HG03103 (cell line): ENCODE data around the gene FCGBP.
"Not testable (repeated sequence)": the region's sequence is repeated elsewhere in the genome, so short reads cannot be mapped to it uniquely, and the experiment has no call there.

ENCODE experiments used
- ATAC-seq: cut with Tn5 transposase; IDR thresholded peaks from one replicate; pipeline ENCODE4 v1.9.1; 2021; ENCODE audit warnings: low read depth; ENCODE audit not compliant: unreplicated experiment

FCGBP gene

DNA sequence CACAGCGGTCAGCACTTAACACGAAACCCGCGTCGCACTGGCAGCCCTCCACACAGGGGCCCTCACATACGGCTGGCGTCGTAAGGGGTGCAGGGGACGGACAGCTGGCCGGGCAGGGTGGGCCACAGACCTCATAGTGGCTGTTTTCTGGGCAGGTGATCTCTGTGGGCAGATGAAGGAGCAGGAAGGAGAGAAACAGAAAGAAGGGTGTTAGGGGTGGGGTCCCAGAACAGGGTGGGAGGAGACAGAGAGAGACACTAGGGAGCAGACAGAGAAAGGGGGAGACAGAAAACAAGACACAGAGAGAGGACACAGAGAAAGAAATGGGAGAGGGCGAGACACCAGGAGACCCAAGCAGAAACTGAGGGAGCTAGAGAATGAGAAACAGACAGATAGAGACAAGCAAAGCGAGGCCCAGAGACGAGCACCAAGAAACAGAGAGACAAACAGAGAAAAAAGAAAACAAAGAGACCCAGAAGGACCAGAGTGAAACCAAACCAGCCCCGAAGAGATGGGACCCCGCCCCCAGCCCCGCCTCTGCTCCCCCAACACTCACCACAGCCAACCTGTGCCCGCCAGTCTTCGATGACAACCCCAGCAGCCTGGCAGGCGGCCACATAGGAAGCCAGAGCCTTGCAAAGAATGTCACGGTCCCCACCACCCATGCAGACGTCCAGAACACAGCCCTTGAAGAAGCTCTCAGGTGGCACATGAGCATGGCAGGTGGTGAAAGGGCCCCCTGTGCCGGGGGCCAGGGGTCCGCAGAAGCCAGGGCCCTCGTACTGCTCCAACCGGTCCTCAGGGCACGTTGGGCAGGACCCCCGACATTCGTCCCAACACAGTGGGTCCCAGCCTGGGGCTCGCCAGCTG lies 40.8 kb downstream of the FCGBP start:
- not testable (repeated sequence) for ATAC-seq

- not testable (repeated sequence) for ATAC-seq
These were observed 41.9 kb downstream of the FCGBP start for GRCh38 chr19:39892506-39892902.

DNA sequence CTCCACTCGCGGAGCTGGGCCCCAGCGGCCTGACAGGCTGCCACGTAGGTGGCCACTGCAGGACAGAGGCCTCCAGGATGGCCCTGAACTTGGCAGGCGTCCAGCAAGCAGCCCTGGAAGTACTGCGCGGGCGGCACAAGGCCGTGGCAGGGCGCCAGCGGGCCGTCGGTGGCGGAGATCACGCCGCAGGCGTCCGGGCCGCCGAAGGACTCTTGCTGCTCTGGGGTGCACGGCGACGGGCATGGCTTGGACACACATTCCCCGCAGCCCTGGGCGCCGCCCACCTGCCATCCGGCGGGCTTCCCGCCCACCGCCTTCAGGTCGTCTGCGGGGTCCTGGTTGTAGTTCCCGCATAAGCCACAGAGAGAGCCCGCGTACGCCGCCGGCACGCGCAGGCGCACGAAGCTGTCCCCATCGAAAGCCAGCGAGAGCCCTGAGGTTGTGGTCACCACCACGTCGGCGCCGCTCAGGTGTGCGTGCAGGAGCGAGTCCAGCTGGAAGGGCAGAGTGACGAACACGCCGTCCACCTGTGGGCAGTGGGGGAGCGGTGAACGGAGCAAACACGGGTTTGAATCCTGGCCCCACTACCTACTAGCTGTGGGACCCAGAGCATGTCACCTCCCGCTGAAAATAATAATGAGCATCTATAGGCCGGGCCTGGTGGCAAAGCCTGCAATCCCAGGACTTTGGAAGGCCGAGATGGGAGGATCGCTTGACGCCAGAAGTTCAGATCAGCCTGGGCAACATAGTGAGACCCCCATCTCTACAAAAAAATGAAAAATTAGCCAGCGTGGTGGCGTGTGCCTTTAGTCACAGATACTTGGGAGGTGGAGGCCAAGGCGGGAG lies 42.6 kb downstream of the FCGBP start:
- not testable (repeated sequence) for ATAC-seq

- ATAC-seq: no peak
These were observed 43.5 kb downstream of the FCGBP start for GRCh38 chr19:39890755-39891551.

DNA sequence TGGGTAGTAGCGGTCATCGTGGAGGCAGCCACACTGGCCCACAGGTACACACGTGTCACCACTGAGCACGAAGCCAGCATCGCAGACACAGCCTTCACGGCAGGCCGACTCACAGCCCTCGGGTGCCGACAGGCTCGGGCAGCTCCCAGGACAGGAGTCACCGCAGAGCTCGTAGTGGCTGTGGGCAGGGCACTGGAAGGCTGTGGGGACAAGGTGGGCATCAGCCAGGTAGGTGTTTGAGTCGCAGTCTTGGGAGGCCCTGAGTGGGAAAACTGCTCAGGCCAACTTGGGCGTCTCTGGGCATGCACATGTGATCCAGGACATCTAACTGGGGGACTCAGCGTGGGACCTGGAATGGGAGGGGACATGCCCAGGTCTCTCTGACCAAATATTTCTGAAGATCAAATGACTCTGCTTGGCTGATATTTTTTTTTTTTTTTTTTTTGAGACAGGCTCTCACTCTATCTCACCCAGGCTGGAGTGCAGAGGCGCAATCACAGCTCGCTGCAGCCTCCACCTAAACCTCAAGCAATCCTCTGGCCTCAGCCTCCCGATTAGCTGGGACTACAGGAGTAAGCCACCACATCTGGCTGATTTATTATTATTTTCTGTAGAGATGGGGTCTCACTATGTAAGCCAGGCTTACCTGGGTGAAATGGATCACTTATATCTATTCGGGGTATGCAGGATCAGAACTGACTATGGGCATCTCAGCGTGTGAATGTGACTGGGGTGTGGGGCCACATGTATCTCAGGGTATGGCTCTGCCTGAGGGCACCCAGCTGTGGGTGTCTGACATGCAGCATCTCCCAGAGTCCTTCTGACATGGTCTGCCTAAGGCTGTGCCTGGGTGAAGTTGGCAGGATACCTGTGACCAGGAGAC lies 44.3 kb downstream of the FCGBP start:
- ATAC-seq: not testable (repeated sequence)

DNA sequence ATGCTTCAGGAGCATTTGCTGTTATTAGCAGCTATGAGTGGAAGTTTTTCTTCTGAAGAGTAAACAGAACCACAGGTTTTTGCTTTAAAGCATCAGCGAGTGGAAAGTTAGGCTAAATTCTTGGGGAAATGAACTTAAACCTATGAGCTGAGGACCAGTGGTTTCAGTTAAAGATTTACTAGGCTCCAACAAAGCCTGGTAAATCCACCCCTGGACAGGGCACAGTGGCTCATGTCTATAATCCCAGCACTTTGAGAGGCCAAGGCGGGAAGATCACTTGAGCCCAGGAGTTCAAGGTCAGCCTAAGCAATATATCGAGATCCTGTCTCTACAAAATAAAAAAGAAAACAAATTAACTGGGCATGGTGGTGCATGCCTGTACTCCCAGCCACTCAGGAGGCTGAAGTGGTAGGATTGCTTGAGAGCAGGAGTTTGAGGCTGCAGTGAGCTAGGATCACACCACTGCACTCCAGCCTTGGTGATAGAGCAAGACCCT lies 46.9 kb downstream of the FCGBP start:
- ATAC-seq: not testable (repeated sequence)

- ATAC-seq: not testable (repeated sequence)
These were observed 48.4 kb downstream of the FCGBP start for GRCh38 chr19:39885821-39886554.

DNA sequence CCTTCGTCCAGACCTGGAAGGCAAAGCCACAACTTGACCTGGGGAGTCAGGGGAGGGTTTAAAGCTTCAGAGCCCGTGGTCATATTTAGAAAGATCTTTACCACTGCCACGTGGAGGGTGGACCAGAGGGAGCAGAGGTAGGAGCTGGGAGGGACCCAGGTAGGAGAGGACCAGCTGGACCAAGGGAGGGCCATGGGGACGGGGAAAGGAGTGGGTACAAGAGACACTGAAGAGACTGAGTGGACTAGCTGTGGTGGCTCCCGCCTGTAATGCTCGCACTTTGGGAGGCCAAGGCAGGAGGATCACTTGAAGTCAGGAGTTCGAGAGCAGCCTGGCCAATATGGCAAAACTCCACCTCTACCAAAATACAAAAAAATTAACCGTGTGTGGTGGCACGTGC lies 49.7 kb downstream of the FCGBP start:
- not testable (repeated sequence) for ATAC-seq
